Vagina (tissue), 2 donors: ENCODE data around the gene MCM3. TPM values are rescaled to one million over a fixed set of nuclear protein-coding genes. Genes with fewer than 3 reads are reported as not detected.

ENCODE experiments used
- DNase-seq, 2 donors: peaks; one replicate each; pipeline ENCODE4 v3.0.0-alpha.2; 2017; ENCODE audit errors: extremely low spot score in 2 of 2
- H3K27ac ChIP-seq: fragments of 200-600 bp; sonication (generic); one replicate; pipeline ENCODE4 v1.5.1; 2019
- H3K27me3 ChIP-seq: fragments of 200-600 bp; sonication (generic); one replicate; pipeline ENCODE4 v1.5.1; 2019
- H3K36me3 ChIP-seq, 2 donors: fragments of 200-600 bp; sonication (generic); one replicate each; pipeline ENCODE4 v1.5.1; 2017 to 2019
- H3K4me1 ChIP-seq: fragments of 200-600 bp; sonication (generic); one replicate; pipeline ENCODE4 v1.5.1; 2019
- H3K4me3 ChIP-seq, 2 donors: fragments of 200-600 bp; sonication (generic); 1 replicate in 1 of 2; 2 replicates in 1 of 2; pipeline ENCODE4 v1.5.1; 2016 to 2019
- H3K9me3 ChIP-seq: fragments of 200-600 bp; sonication (generic); one replicate; pipeline ENCODE4 v1.5.1; 2019
- POLR2A ChIP-seq, 2 donors: fragments of 450-650 bp; IDR thresholded peaks; one replicate each; pipeline ENCODE4 v1.6.1; 2017; ENCODE audit warnings: antibody characterized with exemption in 2 of 2, mild to moderate bottlenecking in 2 of 2, moderate library complexity in 2 of 2
- POLR2AphosphoS5 ChIP-seq, 2 donors: sonication (generic); formaldehyde crosslinking; IDR thresholded peaks; one replicate each; pipeline ENCODE4 v1.9.0; 2017; ENCODE audit warnings: antibody characterized with exemption in 2 of 2, mild to moderate bottlenecking in 2 of 2, low read depth in 1 of 2; ENCODE audit not compliant: insufficient read depth in 1 of 2
- intact Hi-C: fragments of 100-400 bp; cut with DNase I; formaldehyde crosslinking; loops from one replicate; pipeline ENCODE4 v1.15.1; 2023
- total RNA-seq: library from RNA; depleted of rRNA; stranded (reverse); fragments of >200 nt; gene quantifications from one replicate; pipeline ENCODE4 v1.2.3, GENCODE V29; 2016
- TF ChIP-seq, protein P1 (sequence below), 3 experiments: fragments of 450-650 bp in 2 of 3; fragments of 200-600 bp in 1 of 3; sonication (generic) in 1 of 3; IDR thresholded peaks; one replicate each; pipeline ENCODE4 v1.5.1; 2017 to 2019; ENCODE audit warnings: antibody characterized with exemption in 3 of 3, mild to moderate bottlenecking in 2 of 3, moderate library complexity in 2 of 3

MCM3 gene
- total RNA-seq, 1 donor from 2014 or later = 36.3 TPM

- intact Hi-C loops = no loop called here
- Histone ChIP-seq H3K27ac (no peak overlapping the region), H3K4me1 (no peaks in the 10 kb centered on the region), H3K36me3 (no peaks in the 10 kb centered on the region), H3K4me3 (no peak overlapping the region), H3K9me3 (no peaks in the 10 kb centered on the region), H3K27me3 (no peaks in the 10 kb centered on the region)
- no peak for DNase-seq
- TF ChIP-seq, protein P1, sequence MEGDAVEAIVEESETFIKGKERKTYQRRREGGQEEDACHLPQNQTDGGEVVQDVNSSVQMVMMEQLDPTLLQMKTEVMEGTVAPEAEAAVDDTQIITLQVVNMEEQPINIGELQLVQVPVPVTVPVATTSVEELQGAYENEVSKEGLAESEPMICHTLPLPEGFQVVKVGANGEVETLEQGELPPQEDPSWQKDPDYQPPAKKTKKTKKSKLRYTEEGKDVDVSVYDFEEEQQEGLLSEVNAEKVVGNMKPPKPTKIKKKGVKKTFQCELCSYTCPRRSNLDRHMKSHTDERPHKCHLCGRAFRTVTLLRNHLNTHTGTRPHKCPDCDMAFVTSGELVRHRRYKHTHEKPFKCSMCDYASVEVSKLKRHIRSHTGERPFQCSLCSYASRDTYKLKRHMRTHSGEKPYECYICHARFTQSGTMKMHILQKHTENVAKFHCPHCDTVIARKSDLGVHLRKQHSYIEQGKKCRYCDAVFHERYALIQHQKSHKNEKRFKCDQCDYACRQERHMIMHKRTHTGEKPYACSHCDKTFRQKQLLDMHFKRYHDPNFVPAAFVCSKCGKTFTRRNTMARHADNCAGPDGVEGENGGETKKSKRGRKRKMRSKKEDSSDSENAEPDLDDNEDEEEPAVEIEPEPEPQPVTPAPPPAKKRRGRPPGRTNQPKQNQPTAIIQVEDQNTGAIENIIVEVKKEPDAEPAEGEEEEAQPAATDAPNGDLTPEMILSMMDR (IDR thresholded peaks at IDR 0.05) = no peak
- TF ChIP-seq POLR2A (IDR thresholded peaks at IDR 0.05) (no peak), POLR2AphosphoS5 (IDR thresholded peaks at IDR 0.05; ENCODE audit: insufficient read depth in 1 of 2, low read depth in 1 of 2) (no peak)
Observed at GRCh38 chr6:52328303-52328662, 43.7 kb upstream of the MCM3 start.

DNA sequence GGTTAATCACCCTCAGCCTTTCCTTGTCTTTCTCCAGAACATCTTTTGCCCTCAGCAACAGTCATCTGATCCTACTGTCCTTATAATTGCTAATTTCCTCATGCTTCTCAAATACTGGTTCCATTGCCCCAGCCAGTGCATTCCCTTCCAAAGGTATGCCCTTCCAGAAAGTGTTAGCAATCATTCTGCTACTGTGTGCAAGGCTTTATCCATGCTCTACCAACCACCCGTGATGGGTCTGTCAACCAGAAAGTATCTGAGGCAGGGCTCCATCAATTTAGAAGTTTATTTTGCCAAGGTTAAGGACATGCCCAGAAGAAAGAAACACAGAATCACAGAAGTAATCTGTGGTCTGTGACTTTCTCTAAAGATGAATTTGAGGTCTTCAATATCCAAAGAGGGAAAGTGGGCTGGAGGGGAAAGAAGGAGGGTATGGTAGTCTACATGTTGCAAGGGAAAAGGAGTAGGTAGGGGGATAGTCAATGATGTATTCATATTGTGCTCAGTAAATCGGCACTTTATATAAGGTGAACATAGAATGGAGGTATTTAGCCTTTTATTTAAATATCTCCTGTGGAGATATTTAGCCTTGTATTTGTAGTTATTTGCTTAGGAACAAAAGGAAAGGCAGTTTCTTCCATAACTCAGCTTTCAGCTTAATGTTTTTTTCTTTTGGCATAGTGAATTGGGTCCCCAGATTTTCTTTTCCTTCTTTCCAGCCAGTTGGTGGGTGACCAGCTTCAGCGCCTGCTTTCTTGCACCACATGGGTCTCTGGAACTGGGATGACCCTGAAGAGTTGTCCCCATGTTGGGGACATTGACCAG lies 42.2 kb upstream of the MCM3 start:
- no peak overlapping the region for H3K4me3 ChIP-seq
- DNase-seq = no peak
- no peaks in the 10 kb centered on the region for H3K27me3 ChIP-seq
- TF ChIP-seq POLR2A (IDR thresholded peaks at IDR 0.05) (no peak), POLR2AphosphoS5 (IDR thresholded peaks at IDR 0.05; ENCODE audit: insufficient read depth in 1 of 2, low read depth in 1 of 2) (no peak)
- TF ChIP-seq, protein P1 (IDR thresholded peaks at IDR 0.05) = no peak
- no peak overlapping the region for H3K27ac ChIP-seq
- H3K9me3 ChIP-seq = no peaks in the 10 kb centered on the region
- no peaks in the 10 kb centered on the region for H3K4me1 ChIP-seq
- intact Hi-C loops = no loop called here
- H3K36me3 ChIP-seq = no peaks in the 10 kb centered on the region

DNA sequence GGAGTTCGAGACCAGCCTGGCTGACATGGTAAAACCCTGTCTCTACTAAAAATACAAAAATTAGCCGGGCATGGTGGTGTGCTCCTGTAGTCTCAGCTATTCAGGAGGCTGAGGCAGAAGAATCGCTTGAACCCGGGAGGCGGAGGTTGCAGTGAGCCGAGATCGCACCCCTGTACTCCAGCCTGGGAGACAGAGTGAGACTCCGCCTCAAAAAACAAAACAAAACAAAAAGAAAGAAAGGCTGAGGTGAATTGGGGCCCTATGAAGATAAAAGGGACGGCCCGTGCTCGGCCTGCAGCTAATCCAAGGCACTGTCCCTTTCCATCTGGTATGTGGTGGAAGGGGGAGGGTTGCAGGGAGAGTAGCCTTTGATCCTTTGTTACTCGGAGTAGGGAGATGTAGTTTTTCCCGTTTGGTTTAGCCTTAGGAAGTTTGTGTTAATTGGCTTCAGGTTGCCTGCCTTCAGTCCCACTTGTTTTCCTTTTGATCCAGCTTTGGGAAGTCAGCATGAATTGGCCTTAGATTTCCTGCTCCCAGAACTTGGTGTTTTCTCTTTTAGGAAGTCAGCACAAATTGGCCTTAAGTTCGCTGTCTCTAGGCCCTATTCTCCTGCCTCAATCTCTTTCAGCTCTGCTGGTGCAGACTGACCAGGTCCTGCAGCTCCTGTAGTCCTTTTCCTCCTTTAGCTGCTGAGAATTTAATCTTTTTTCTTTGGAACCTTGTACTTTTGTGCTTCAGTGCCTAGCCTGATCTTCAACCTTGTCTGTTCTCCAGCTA lies 41.3 kb upstream of the MCM3 start:
- no peak overlapping the region for H3K27ac ChIP-seq
- intact Hi-C loops = no loop called here

GRCh38 chr6:52324189-52324588 lies 39.6 kb upstream of the MCM3 start:
- Histone ChIP-seq H3K27ac (no peak overlapping the region), H3K4me1 (peaks cover 6% of the 10 kb centered on the region), H3K4me3 (no peak overlapping the region), H3K9me3 (no peaks in the 10 kb centered on the region), H3K36me3 (no peaks in the 10 kb centered on the region), H3K27me3 (no peaks in the 10 kb centered on the region)
- no peak for TF ChIP-seq POLR2A (IDR thresholded peaks at IDR 0.05)
- TF ChIP-seq POLR2AphosphoS5 (IDR thresholded peaks at IDR 0.05; ENCODE audit: insufficient read depth in 1 of 2, low read depth in 1 of 2) = no peak
- TF ChIP-seq, protein P1 (IDR thresholded peaks at IDR 0.05) = no peak
- no peak for DNase-seq
- intact Hi-C loops = no loop called here

More for the DNA sequence above, 41.3 kb upstream of the MCM3 start:
- no peaks in the 10 kb centered on the region for H3K9me3 ChIP-seq
- no peaks in the 10 kb centered on the region for H3K27me3 ChIP-seq
- TF ChIP-seq, protein P1 (IDR thresholded peaks at IDR 0.05) = no peak
- TF ChIP-seq POLR2A (IDR thresholded peaks at IDR 0.05) = no peak
- TF ChIP-seq POLR2AphosphoS5 (IDR thresholded peaks at IDR 0.05; ENCODE audit: insufficient read depth in 1 of 2, low read depth in 1 of 2) = no peak
- no peaks in the 10 kb centered on the region for H3K4me1 ChIP-seq
- no peak overlapping the region for H3K4me3 ChIP-seq
- DNase-seq = no peak
- no peaks in the 10 kb centered on the region for H3K36me3 ChIP-seq
